HEK293T (cell line): ENCODE data around the gene CABYR.

Source experiments
- L3MBTL2 ChIP-seq: fragments of 450-650 bp; conservative IDR thresholded peaks from 2 replicates; pipeline ENCODE4 v1.6.1; 2016; ENCODE audit warnings: mild to moderate bottlenecking
- NFRKB ChIP-seq: fragments of 450-650 bp; IDR thresholded peaks from 2 replicates; pipeline ENCODE4 v1.6.1; 2016; ENCODE audit warnings: mild to moderate bottlenecking, moderate library complexity
- ZNF384 ChIP-seq: fragments of 450-650 bp; IDR thresholded peaks from 2 replicates; pipeline ENCODE4 v1.6.1; 2016

DNA sequence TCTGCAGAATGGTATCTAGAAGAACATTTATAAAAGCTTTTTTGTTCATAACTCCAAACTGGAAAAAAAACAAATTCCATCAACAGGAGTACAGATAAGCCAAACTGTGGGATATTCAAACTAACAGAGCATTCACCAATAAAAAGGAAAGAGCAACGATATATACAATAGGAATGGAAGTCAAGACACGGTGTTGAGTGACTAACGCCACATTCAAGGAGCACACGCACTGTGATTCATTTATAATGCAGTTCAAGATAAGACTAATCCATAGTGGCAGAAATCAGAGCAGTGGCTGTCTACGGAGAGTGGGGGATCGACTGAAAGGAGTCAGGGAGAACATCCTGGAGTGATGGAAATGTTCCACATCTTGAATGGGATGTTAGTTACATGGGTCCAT, 70.7 kb downstream of the CABYR start:
- TF ChIP-seq L3MBTL2, result no peak
- no peak for TF ChIP-seq ZNF384
- no peak for TF ChIP-seq NFRKB
